Fibroblast of pulmonary artery (primary cell): ENCODE results near the gene RHOD.

Source experiments
- DNase-seq: peaks from one replicate; pipeline ENCODE4 v3.0.0-alpha.2; 2010; ENCODE audit warnings: low read depth
- H3K4me3 ChIP-seq: replicated peaks from 2 replicates; pipeline ENCODE4 v1.5.1; 2011; ENCODE audit warnings: low read depth, mild to moderate bottlenecking, control low read depth, low read length, moderate library complexity
- TF ChIP-seq, protein P1 (sequence below): IDR thresholded peaks from 2 replicates; pipeline ENCODE4 v1.5.1; 2011; ENCODE audit warnings: mild to moderate bottlenecking, control low read depth, low read length, inconsistent platforms; ENCODE audit errors: missing control alignments

RHOD gene

GRCh38 chr11:67024966-67025365 lies 31.7 kb upstream of the RHOD start:
- TF ChIP-seq, protein P1, sequence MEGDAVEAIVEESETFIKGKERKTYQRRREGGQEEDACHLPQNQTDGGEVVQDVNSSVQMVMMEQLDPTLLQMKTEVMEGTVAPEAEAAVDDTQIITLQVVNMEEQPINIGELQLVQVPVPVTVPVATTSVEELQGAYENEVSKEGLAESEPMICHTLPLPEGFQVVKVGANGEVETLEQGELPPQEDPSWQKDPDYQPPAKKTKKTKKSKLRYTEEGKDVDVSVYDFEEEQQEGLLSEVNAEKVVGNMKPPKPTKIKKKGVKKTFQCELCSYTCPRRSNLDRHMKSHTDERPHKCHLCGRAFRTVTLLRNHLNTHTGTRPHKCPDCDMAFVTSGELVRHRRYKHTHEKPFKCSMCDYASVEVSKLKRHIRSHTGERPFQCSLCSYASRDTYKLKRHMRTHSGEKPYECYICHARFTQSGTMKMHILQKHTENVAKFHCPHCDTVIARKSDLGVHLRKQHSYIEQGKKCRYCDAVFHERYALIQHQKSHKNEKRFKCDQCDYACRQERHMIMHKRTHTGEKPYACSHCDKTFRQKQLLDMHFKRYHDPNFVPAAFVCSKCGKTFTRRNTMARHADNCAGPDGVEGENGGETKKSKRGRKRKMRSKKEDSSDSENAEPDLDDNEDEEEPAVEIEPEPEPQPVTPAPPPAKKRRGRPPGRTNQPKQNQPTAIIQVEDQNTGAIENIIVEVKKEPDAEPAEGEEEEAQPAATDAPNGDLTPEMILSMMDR: no peak
- no peak for DNase-seq
- no peak overlapping the region for H3K4me3 ChIP-seq

- TF ChIP-seq, protein P1: no peak
- H3K4me3 ChIP-seq: no peak overlapping the region
- DNase-seq: no peak
These were observed 30.9 kb upstream of the RHOD start for GRCh38 chr11:67025750-67026149.

- no peak for DNase-seq
- TF ChIP-seq, protein P1: no peak
- no peak overlapping the region for H3K4me3 ChIP-seq
These were observed 29.7 kb upstream of the RHOD start for GRCh38 chr11:67026941-67027340.

DNA sequence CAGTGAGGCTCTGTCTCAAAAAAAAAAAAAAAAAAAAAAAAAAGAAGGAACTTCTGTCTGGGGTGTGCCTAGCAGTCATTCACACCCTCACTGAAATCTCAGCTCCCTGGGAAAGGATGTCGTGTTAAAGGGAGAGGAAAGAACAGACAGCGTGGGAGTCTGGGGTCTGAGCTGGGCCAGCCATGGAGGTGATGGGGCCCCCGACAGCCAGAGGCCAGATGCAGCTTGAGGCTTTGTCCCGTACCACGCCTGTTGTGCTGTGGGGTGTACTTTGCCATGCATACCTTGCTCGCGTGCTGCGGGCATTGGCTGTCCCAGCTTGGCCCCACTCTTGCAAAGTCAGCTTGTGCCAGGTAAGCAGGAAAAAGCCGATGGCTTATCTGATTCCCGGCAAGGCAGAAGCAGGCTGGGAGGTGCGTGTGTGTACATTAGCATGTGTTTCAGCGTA lies 29.1 kb upstream of the RHOD start:
- no peak for DNase-seq
- TF ChIP-seq, protein P1: no peak
- H3K4me3 ChIP-seq: no peak overlapping the region

- DNase-seq: no peak
- H3K4me3 ChIP-seq: no peak overlapping the region
- TF ChIP-seq, protein P1: no peak
These were observed 28.6 kb upstream of the RHOD start for GRCh38 chr11:67027943-67028542.

GRCh38 chr11:67029146-67029545 lies 27.5 kb upstream of the RHOD start:
- peak; percentile 31 for DNase-seq
- TF ChIP-seq, protein P1: no peak
- H3K4me3 ChIP-seq: no peak overlapping the region

DNA sequence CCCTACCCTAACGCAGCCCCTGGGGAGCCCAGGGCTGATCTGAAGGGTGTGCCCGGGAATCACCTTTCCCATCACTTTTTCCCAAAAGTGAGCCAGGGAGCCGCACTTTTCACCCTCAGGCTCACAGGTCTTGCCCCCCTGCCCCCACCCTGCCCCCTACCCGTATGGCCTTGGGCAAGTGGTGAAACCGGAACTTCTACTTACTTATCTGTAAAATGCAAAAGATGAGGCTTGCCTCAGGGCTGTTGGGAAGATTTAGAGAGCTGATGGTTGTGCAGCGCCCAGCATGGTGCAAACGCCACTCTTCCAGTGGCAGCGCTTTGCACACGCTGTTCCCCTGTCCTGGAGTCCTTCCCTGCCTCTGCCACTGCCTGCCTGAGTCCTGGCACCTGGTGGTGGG lies 25.7 kb upstream of the RHOD start:
- DNase-seq: no peak
- no peak overlapping the region for H3K4me3 ChIP-seq
- TF ChIP-seq, protein P1: no peak
